ENCODE results near the gene C16orf90. TPM values are rescaled to one million over a fixed set of nuclear protein-coding genes. Genes with fewer than 3 reads are reported as not detected.
A peak's percentile ranks its signal among the peaks of the same experiment; 100 is the strongest.

Gene C16orf90
- total RNA-seq, 6 experiments from 2014 or later: not detected

DNA sequence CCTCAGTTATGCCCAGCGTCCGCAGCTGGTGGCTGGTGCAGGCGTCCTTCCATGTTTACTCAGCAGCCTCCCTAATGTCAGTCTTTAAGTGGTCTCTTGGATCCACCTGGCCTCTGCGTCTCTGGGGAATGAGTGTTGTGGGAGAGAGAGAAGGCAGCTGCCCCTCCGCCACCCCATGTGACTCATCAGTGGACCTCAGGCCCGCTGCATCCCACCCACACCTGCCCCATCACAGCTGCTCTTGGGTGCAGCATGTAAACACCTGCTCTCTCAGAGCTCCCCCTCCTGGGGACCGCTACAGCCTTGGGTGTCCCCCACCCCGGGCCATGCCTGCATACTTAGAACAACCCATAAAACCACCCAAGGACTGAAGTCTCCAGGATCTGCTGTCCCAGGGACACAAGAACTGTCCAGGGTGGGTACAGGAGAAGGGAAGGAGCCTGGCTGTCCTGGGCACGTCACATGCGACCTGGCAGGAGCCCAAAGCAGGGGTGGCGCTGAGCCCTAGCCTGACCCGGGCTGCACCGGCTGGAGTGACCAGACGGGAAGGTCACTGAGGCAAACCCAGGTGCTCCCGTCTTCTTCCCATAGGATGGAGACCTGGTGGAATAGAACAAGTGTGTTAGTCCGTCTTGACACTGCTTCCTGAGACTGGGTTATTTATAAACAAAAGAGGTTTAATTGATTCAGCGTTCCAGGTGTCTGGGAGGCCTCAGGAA, 4.2 kb downstream of the C16orf90 start:
- intact Hi-C loops (cut with DNase I): loop anchor here in 1 of 2 donors (10.0 kb wide), 1 partner anchor 206 kb away; the partner anchor contains the start of gene ZNF263
- H3K27me3 ChIP-seq: no peaks in the 10 kb centered on the region
- H3K27ac ChIP-seq: no peak overlapping the region
- H3K36me3 ChIP-seq: peaks cover 0 to 3% (median under 1%) of the 10 kb centered on the region in 4 donors
- H3K4me3 ChIP-seq: no peak overlapping the region
- DNase-seq (peak in 2 of 3 donors; percentile 65), ATAC-seq (peak; percentile 51 to 67 (median 60))
- H3K9me3 ChIP-seq: no peaks in the 10 kb centered on the region
- WGBS (ENCODE audit: insufficient coverage, low coverage, low lambda C conversion rate, missing lambda C conversion rate): 37% methylated on average over 13 of the region's 17 CpGs
- peaks cover 0 to 3% (median 0%) of the 10 kb centered on the region in 4 donors for H3K4me1 ChIP-seq
- no peak for TF ChIP-seq POLR2A (IDR thresholded peaks at IDR 0.05)
- TF ChIP-seq, protein P1, sequence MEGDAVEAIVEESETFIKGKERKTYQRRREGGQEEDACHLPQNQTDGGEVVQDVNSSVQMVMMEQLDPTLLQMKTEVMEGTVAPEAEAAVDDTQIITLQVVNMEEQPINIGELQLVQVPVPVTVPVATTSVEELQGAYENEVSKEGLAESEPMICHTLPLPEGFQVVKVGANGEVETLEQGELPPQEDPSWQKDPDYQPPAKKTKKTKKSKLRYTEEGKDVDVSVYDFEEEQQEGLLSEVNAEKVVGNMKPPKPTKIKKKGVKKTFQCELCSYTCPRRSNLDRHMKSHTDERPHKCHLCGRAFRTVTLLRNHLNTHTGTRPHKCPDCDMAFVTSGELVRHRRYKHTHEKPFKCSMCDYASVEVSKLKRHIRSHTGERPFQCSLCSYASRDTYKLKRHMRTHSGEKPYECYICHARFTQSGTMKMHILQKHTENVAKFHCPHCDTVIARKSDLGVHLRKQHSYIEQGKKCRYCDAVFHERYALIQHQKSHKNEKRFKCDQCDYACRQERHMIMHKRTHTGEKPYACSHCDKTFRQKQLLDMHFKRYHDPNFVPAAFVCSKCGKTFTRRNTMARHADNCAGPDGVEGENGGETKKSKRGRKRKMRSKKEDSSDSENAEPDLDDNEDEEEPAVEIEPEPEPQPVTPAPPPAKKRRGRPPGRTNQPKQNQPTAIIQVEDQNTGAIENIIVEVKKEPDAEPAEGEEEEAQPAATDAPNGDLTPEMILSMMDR (IDR thresholded peaks at IDR 0.05): peak; percentile 2 to 33 (median 24)

DNA sequence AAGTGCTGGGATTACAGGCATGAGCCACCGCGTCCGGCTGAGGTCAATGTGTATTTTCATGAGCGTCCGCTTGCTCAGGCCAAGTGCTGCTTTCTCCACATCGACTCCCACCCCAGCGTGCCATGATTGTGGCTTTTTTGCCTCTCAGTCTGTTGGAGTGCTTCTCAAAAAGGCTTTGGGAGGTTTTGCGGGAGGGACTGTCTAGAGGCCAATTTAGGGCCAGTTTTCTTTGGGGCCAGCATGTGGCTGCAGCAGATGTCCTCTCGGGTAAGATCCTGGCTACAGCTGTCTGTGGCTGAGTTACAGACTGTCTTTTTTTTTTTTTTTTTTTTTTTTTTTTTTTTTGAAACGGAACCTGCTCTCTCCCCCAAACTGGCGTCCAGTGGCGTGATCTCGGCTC, 6.5 kb downstream of the C16orf90 start:
- no peak overlapping the region for H3K4me3 ChIP-seq
- H3K27me3 ChIP-seq: no peaks in the 10 kb centered on the region
- peaks cover 3 to 26% (median 13%) of the 10 kb centered on the region in 4 donors for H3K36me3 ChIP-seq
- intact Hi-C loops (cut with DNase I): no loop called here
- H3K9me3 ChIP-seq: no peaks in the 10 kb centered on the region
- no peak for TF ChIP-seq POLR2A (IDR thresholded peaks at IDR 0.05)
- TF ChIP-seq, protein P1 (IDR thresholded peaks at IDR 0.05): no peak
- WGBS (ENCODE audit: insufficient coverage, low coverage, low lambda C conversion rate, missing lambda C conversion rate): 81% methylated on average over 5 of the region's 13 CpGs
- DNase-seq (no peak), ATAC-seq (no peak)
- no peak overlapping the region for H3K27ac ChIP-seq
- H3K4me1 ChIP-seq: peaks cover 0 to 3% (median 0%) of the 10 kb centered on the region in 4 donors

DNA sequence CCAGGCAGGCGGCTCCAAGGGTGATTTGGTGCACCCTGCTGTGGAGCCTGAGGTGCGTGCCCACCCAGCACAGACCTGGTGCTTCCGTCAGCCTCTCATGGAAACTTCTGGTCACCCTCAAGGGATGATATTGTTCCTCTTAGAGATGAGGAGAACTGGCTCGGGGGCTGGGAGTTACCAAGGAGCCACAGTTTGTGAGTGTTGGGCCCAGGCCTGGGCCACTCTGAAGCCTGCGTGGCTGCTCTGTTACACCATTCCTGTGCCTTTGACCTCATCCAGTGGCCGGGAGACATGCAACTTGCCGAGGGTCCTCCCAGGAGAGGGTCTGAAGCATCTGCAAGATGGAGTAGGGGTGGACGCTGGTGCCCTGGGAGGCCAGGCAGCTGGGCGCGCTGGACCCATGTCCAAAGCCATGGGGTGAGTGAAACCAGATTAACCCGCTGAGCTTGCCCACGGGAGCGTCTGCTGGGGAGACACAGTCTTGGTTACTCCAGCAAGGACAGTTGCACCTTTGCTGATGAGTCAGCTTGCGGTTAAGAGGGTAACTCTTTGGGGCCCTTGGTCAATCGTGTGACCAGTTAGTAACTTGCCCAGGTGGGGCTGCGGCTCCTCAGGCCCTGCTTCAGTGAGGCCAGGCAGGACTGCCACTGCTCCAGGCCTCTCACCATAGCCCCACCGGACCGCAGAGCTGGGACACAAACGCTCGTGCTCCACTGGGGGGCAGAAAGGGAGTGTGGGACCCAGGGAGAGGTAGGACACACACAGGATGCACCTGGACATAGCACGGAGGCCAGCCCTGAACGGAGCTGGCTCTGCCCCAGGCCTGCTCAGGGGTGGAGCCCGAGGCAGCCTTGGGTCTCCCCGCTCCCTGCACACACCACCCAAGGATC, 7.5 kb downstream of the C16orf90 start:
- DNase-seq: no peak
- no peak for TF ChIP-seq POLR2A (IDR thresholded peaks at IDR 0.05)
- TF ChIP-seq, protein P1 (IDR thresholded peaks at IDR 0.05): no peak
- Histone ChIP-seq H3K4me1 (peaks cover 0 to 3% (median 0%) of the 10 kb centered on the region in 4 donors), H3K9me3 (no peaks in the 10 kb centered on the region), H3K4me3 (no peak overlapping the region), H3K36me3 (peaks cover 3 to 36% (median 23%) of the 10 kb centered on the region in 4 donors), H3K27me3 (no peaks in the 10 kb centered on the region), H3K27ac (no peak overlapping the region)
- intact Hi-C loops (cut with DNase I): no loop called here
- 74% methylated on average over 3 of the region's 24 CpGs for WGBS (ENCODE audit: insufficient coverage, low coverage, low lambda C conversion rate, missing lambda C conversion rate)
- ATAC-seq: peak in 3 of 4 donors; percentile 8 to 30 (median 20)

DNA sequence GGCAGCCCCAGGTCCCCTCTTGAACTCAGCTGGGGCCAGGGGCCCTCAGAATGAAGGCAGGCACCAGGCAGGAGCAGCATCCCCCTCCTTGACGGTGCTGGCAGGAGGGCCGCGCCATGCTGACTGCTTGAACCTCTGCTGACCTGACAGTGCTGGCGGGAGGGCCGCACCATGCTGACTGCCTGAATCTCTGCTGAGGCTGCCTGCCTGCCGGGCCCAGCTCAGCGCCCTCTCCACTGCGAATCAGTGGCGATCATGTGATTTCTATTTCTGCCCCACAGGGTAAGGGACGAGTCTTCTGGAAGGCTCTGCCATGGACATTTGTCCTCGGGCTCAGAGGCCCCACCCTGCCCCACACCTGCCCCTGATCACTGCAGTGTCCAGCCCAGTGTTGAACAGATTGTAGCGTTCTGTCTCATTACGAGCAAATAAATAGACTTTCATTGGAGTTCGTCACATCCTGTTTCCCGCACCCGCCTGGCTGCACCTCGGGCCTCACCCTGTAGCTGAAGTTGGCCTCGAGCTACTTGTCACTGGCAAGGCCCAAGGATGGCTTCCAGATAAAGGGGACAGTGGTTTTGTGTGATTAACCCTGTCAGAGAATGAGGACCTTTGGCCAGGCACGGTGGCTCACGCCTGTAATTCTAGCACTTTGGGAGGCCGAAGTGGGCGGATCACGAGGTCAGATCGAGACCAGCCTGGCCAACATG, 8.6 kb downstream of the C16orf90 start:
- no peaks in the 10 kb centered on the region for H3K27me3 ChIP-seq
- H3K36me3 ChIP-seq: peaks cover 3 to 46% (median 31%) of the 10 kb centered on the region in 4 donors
- ATAC-seq (no peak), DNase-seq (no peak)
- H3K4me1 ChIP-seq: peaks cover 0 to 3% (median 0%) of the 10 kb centered on the region in 4 donors
- no peak overlapping the region for H3K4me3 ChIP-seq
- intact Hi-C loops (cut with DNase I): no loop called here
- WGBS (ENCODE audit: insufficient coverage, low coverage, low lambda C conversion rate, missing lambda C conversion rate): 83% methylated on average over 1 of the region's 24 CpGs
- H3K9me3 ChIP-seq: no peaks in the 10 kb centered on the region
- no peak overlapping the region for H3K27ac ChIP-seq
- TF ChIP-seq, protein P1 (IDR thresholded peaks at IDR 0.05): no peak

Data from right lobe of liver (tissue), 6 donors.